Measurements from ENCODE around the gene ACSL6.

- TF ChIP-seq CTCF (conservative IDR thresholded peaks at IDR 0.05 in 1 of 2, IDR thresholded peaks at IDR 0.05 in 1 of 2; ENCODE audit: low read depth in 1 of 2, low read length in 2 of 2) (no peak), EZH2 (IDR thresholded peaks at IDR 0.05; ENCODE audit: low read length, missing control alignments) (peak; percentile 13)
These were observed 1.0 kb upstream of the ACSL6 start for GRCh38 chr5:132012371-132013005.
